Aorta (tissue), 4 donors: ENCODE measurements around the gene ZNF333. TPM values are rescaled to one million over a fixed set of nuclear protein-coding genes. Genes with fewer than 3 reads are reported as not detected.

Experiments
- polyA plus RNA-seq, 2 donors: library from polyadenylated mRNA; stranded (reverse); fragments of 200-250 nt; gene quantifications; one replicate each; pipeline ENCODE4 v1.2.3, GENCODE V29; 2013
- total RNA-seq, 2 donors: library from RNA; stranded (reverse); fragmentation: NEBNext Ultra II Directional; extraction: Animal tissue kit (Norgen Biotek cat#: 25700); gene quantifications; one replicate each; pipeline ENCODE4 v1.2.1, GENCODE V29; 2021
- donor health status: healthy with polysubstance abuse.
- donor health status: Bipolar disorder and iron deficiency.
- donor health status: DM: no; HTN: no; CAD: no.
- donor health status: DM: yes; HTN: yes; CAD: no.

ZNF333 gene
- total and polyA plus RNA-seq, 4 donors, result 5.6 to 33.6 (median 29.3) TPM

Other genes with a start within 250 kb of the ZNF333 start
- 1 to 10 TPM; 2.3 to 4.4 TPM for gene PTGER1, start 214.7 kb upstream of the ZNF333 start, total RNA-seq
- gene PTGER1, start 214.7 kb upstream of the ZNF333 start, polyA plus RNA-seq, result not detected
- 10 to 100 TPM; 42.3 to 53.0 TPM for gene GIPC1, start 193.9 kb upstream of the ZNF333 start, total RNA-seq
- 100 to 1,000 TPM in 1 of 2 donors, 10 to 100 TPM in 1; 55.8 to 117 TPM for gene GIPC1, start 193.9 kb upstream of the ZNF333 start, polyA plus RNA-seq
- 10 to 100 TPM; 58.0 to 95.8 TPM for gene DNAJB1, start 171.7 kb upstream of the ZNF333 start, total RNA-seq
- gene DNAJB1, start 171.7 kb upstream of the ZNF333 start, polyA plus RNA-seq, result 10 to 100 TPM; 34.8 to 44.3 TPM
- gene TECR, start 160.5 kb upstream of the ZNF333 start, total RNA-seq, result 10 to 100 TPM; 40.1 to 64.4 TPM
- gene TECR, start 160.5 kb upstream of the ZNF333 start, polyA plus RNA-seq, result 100 to 1,000 TPM in 1 of 2 donors, 10 to 100 TPM in 1; 56.5 to 112 TPM
- 100 to 1,000 TPM; 118 to 126 TPM for gene NDUFB7, start 118.0 kb upstream of the ZNF333 start, total RNA-seq
- 100 to 1,000 TPM; 433 to 452 TPM for gene NDUFB7, start 118.0 kb upstream of the ZNF333 start, polyA plus RNA-seq
- gene CLEC17A, start 107.0 kb upstream of the ZNF333 start, total RNA-seq, result under 1 TPM in 1 of 2 donors, not detected in 1; 0.18 TPM
- gene CLEC17A, start 107.0 kb upstream of the ZNF333 start, polyA plus RNA-seq, result not detected
- gene ADGRE3, start 15.2 kb upstream of the ZNF333 start, total RNA-seq, result under 1 TPM in 1 of 2 donors, not detected in 1; 0.63 TPM
- gene ADGRE3, start 15.2 kb upstream of the ZNF333 start, polyA plus RNA-seq, result not detected
- gene ADGRE2, start 88.5 kb downstream of the ZNF333 start, total RNA-seq, result 1 to 10 TPM; 8.1 to 8.3 TPM
- gene ADGRE2, start 88.5 kb downstream of the ZNF333 start, polyA plus RNA-seq, result 1 to 10 TPM in 1 of 2 donors, under 1 TPM in 1; 0.23 to 1.1 TPM
- not detected for gene OR7A5, start 145.1 kb downstream of the ZNF333 start, total RNA-seq
- not detected for gene OR7A5, start 145.1 kb downstream of the ZNF333 start, polyA plus RNA-seq
- not detected for gene OR7C1, start 145.1 kb downstream of the ZNF333 start, total RNA-seq
- under 1 TPM in 1 of 2 donors, not detected in 1; 0.13 TPM for gene OR7C1, start 145.1 kb downstream of the ZNF333 start, polyA plus RNA-seq
- gene OR7A10, start 158.9 kb downstream of the ZNF333 start, total RNA-seq, result not detected
- gene OR7A10, start 158.9 kb downstream of the ZNF333 start, polyA plus RNA-seq, result not detected
- gene OR7A17, start 196.1 kb downstream of the ZNF333 start, total RNA-seq, result not detected
- not detected for gene OR7A17, start 196.1 kb downstream of the ZNF333 start, polyA plus RNA-seq